ENCODE data around the gene LDAF1.

DNA sequence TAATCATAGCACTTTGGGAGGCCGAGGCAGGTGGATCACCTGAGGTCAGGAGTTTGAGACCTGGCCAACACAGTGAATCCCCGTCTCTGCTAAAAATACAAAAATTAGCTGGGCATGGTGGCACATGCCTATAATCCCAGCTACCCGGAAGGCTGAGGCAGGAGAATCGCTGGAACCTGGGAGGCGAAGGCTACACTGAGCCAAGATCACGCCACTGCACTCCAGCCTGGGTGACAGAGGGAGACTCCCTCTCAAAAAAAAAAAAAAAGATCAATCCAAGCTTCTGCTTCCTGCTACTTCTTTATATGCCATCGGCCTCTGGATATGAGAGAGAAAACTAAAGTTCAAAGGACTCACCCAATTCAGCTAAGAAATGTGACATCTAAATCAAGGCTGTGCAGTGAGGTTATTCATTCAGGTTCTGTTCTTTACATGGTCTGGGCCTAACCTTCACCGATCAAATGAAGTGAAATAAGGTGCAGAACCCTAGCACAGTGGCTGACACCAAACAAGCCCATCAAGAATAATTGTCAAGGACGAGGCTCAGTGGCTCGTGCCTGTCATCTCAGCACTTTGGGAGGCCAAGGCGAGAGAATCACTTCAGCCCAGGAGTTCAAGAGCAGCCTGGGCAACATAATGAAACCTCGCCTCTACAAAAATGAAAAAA is 27.3 kb downstream of the LDAF1 start:
- TF ChIP-seq, protein P1, sequence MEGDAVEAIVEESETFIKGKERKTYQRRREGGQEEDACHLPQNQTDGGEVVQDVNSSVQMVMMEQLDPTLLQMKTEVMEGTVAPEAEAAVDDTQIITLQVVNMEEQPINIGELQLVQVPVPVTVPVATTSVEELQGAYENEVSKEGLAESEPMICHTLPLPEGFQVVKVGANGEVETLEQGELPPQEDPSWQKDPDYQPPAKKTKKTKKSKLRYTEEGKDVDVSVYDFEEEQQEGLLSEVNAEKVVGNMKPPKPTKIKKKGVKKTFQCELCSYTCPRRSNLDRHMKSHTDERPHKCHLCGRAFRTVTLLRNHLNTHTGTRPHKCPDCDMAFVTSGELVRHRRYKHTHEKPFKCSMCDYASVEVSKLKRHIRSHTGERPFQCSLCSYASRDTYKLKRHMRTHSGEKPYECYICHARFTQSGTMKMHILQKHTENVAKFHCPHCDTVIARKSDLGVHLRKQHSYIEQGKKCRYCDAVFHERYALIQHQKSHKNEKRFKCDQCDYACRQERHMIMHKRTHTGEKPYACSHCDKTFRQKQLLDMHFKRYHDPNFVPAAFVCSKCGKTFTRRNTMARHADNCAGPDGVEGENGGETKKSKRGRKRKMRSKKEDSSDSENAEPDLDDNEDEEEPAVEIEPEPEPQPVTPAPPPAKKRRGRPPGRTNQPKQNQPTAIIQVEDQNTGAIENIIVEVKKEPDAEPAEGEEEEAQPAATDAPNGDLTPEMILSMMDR (IDR thresholded peaks at IDR 0.05) = no peak
- no peak for TF ChIP-seq POLR2A (IDR thresholded peaks at IDR 0.05)

All from right lobe of liver (tissue), 4 donors.